ENCODE data around the gene TBC1D7.

DNA sequence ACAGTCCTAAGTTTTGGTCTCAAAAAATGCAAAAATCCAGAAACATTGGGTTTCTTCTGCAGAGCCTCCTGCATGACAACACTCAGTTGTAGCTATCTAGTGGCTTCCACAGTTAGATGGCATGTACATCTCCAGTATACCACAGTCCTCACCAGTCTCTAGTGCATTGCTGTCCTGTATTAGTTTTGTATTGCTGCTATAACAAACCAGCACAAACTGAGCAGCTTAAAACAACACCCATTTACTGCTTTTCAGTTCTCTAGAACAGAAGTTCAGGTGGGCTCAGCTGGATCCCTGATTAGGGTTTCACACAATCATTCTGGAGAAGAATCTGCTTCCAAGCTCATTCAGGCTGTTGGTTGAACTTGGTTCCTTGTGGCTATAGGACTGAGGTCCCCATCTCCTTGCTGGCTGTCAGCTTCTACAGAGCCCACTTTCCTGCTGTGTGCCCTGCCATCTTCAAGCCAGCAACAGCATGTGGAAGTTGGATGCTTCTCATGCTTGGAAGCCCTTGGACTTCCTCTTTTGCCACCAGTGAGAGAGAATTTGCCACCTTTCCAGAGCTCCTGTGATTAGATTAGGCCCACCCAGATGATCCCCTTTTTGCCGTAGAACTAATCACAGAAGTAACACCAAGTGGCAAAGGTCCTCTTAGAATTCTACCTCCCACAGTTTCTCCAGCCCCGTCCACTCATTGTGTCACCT lies 48.9 kb upstream of the TBC1D7 start:
- TF ChIP-seq YY1 (IDR thresholded peaks at IDR 0.05; ENCODE audit: low read depth, low read length) (no peak), TCF12 (IDR thresholded peaks at IDR 0.05; ENCODE audit: low read depth, low read length) (no peak), SIX5 (IDR thresholded peaks at IDR 0.05; ENCODE audit: low read depth, low read length, severe bottlenecking) (no peak), CEBPB (IDR thresholded peaks at IDR 0.05; ENCODE audit: borderline replicate concordance in 1 of 2, low read depth in 2 of 2, low read length in 2 of 2) (no peak), POLR2AphosphoS5 (IDR thresholded peaks at IDR 0.05; ENCODE audit: low read length) (no peak), EZH2 (IDR thresholded peaks at IDR 0.05; ENCODE audit: borderline replicate concordance, control insufficient read depth, low read depth, low read length) (no peak), NR2C2 (IDR thresholded peaks at IDR 0.05; ENCODE audit: borderline replicate concordance, control insufficient read depth, insufficient read length, low read depth) (no peak)
- TF ChIP-seq, protein P1, sequence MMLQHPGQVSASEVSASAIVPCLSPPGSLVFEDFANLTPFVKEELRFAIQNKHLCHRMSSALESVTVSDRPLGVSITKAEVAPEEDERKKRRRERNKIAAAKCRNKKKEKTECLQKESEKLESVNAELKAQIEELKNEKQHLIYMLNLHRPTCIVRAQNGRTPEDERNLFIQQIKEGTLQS (IDR thresholded peaks at IDR 0.05; ENCODE audit: borderline replicate concordance, extremely low read depth, low read depth, low read length), result no peak
- TF ChIP-seq, protein P2, sequence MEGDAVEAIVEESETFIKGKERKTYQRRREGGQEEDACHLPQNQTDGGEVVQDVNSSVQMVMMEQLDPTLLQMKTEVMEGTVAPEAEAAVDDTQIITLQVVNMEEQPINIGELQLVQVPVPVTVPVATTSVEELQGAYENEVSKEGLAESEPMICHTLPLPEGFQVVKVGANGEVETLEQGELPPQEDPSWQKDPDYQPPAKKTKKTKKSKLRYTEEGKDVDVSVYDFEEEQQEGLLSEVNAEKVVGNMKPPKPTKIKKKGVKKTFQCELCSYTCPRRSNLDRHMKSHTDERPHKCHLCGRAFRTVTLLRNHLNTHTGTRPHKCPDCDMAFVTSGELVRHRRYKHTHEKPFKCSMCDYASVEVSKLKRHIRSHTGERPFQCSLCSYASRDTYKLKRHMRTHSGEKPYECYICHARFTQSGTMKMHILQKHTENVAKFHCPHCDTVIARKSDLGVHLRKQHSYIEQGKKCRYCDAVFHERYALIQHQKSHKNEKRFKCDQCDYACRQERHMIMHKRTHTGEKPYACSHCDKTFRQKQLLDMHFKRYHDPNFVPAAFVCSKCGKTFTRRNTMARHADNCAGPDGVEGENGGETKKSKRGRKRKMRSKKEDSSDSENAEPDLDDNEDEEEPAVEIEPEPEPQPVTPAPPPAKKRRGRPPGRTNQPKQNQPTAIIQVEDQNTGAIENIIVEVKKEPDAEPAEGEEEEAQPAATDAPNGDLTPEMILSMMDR (IDR thresholded peaks at IDR 0.05 in 2 of 3, conservative IDR thresholded peaks at IDR 0.05 in 1 of 3; ENCODE audit: control insufficient read depth in 2 of 3, extremely low read depth in 1 of 3, insufficient read depth in 1 of 3, low read depth in 3 of 3, low read length in 3 of 3), result no peak
- TF ChIP-seq, protein P3, sequence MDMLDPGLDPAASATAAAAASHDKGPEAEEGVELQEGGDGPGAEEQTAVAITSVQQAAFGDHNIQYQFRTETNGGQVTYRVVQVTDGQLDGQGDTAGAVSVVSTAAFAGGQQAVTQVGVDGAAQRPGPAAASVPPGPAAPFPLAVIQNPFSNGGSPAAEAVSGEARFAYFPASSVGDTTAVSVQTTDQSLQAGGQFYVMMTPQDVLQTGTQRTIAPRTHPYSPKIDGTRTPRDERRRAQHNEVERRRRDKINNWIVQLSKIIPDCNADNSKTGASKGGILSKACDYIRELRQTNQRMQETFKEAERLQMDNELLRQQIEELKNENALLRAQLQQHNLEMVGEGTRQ (IDR thresholded peaks at IDR 0.05; ENCODE audit: borderline replicate concordance, low read depth, low read length), result no peak

Data from GM12878 (cell line).